Left ventricle myocardium inferior (tissue), 1 donor: Measurements from ENCODE around the gene AIFM3. TPM values are rescaled to one million over a fixed set of nuclear protein-coding genes. Genes with fewer than 3 reads are reported as not detected.
A peak's percentile ranks its signal among the peaks of the same experiment; 100 is the strongest.

Experiments used
- DNase-seq: peaks from one replicate; pipeline ENCODE4 v3.0.0-alpha.2; 2020
- H3K27ac ChIP-seq: fragments of 200-600 bp; replicated peaks from 2 replicates; pipeline ENCODE4 v1.8.0; 2021
- H3K27me3 ChIP-seq: fragments of 200-600 bp; 2 replicates; pipeline ENCODE4 v1.8.0; 2021; ENCODE audit warnings: low read depth
- H3K36me3 ChIP-seq: fragments of 200-600 bp; 2 replicates; pipeline ENCODE4 v1.8.0; 2021
- H3K4me1 ChIP-seq: fragments of 200-600 bp; 2 replicates; pipeline ENCODE4 v1.8.0; 2021
- H3K4me3 ChIP-seq: fragments of 200-600 bp; 2 replicates; pipeline ENCODE4 v1.8.0; 2021; ENCODE audit warnings: mild to moderate bottlenecking, moderate library complexity
- H3K9me3 ChIP-seq: fragments of 200-600 bp; replicated peaks from 2 replicates; pipeline ENCODE4 v1.8.0; 2021
- intact Hi-C: fragments of 100-400 bp; cut with micrococcal nuclease; formaldehyde crosslinking; loops from one replicate; pipeline ENCODE4 v1.11.0; 2022
- long read RNA-seq: library from polyadenylated mRNA; unstranded; transcript quantifications from one replicate; pipeline ENCODE4 v2.0.0, GENCODE V29; 2021
- total RNA-seq: library from RNA; stranded (reverse); fragmentation: NEBNext Ultra II Directional; extraction: Animal tissue kit (Norgen Biotek cat#: 25700); gene quantifications from one replicate; pipeline ENCODE4 v1.2.1, GENCODE V29; 2021
- TF ChIP-seq, protein P1 (sequence below): fragments of 200-600 bp; IDR thresholded peaks from 2 replicates; pipeline ENCODE4 v1.8.0; 2021; ENCODE audit warnings: antibody characterized with exemption, mild to moderate bottlenecking, borderline replicate concordance
- donor health status: DM: no; HTN: yes; CAD: no; lungs with severe emphysema.

AIFM3 gene, protein sequence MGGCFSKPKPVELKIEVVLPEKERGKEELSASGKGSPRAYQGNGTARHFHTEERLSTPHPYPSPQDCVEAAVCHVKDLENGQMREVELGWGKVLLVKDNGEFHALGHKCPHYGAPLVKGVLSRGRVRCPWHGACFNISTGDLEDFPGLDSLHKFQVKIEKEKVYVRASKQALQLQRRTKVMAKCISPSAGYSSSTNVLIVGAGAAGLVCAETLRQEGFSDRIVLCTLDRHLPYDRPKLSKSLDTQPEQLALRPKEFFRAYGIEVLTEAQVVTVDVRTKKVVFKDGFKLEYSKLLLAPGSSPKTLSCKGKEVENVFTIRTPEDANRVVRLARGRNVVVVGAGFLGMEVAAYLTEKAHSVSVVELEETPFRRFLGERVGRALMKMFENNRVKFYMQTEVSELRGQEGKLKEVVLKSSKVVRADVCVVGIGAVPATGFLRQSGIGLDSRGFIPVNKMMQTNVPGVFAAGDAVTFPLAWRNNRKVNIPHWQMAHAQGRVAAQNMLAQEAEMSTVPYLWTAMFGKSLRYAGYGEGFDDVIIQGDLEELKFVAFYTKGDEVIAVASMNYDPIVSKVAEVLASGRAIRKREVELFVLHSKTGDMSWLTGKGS
- total RNA-seq, result 0.47 TPM
- long read RNA-seq, partial matches to known transcripts, result 0 of 2 reads
- long read RNA-seq, other reads (novel, unspliced or antisense), result 1 of 2 reads

DNA sequence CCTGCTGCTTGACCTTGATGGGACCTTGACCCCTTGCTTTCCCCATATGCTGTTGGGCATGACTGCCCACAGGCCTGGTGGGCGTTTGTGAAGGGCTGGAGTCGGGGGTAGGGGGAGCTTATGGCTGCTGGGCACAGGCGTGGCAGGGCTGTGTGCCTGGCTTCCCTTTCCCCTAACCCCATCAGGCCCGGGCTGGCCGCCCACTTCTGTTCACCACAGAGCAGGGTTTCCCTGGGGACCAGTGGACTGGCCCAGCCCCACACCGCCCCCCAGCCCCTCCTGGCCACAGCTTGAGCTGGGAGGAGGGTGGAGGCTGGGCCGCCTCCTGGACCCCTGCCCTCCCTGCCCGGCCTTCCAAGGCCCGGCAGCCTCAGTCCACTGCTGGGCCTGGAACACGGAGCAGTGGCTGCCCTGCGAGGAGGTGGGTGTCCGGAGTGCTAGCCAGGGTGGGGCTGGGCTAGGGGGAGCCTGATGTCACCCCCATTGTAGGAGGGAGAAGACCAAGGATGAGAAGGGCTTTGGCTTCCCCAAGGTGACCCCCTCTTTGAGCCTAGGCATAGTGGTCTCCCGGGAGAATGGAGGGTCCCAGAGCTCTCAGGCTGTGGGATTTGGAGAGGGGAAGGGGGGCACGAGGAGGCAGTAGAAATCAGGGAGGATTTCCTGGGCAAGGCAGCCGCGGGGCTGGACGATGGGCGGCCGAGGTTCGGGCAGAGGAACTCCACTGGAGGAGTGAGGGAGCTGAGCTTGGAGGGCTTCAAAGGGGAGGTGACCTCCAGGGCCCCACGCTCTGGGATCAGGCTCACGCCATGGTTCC is at the start of gene AIFM3:
TSS of gene AIFM3 (plus strand) at position 373 of the 814 bp plus-strand sequence. CDS start 690 bp downstream, outside the sequence.
- no peak for DNase-seq
- intact Hi-C loops, result no loop called here
- no peaks in the 10 kb centered on the region for H3K36me3 ChIP-seq
- peaks cover 11% of the 10 kb centered on the region for H3K4me1 ChIP-seq
- H3K4me3 ChIP-seq, result no peak within 1 kb of the TSS
- TF ChIP-seq, protein P1, sequence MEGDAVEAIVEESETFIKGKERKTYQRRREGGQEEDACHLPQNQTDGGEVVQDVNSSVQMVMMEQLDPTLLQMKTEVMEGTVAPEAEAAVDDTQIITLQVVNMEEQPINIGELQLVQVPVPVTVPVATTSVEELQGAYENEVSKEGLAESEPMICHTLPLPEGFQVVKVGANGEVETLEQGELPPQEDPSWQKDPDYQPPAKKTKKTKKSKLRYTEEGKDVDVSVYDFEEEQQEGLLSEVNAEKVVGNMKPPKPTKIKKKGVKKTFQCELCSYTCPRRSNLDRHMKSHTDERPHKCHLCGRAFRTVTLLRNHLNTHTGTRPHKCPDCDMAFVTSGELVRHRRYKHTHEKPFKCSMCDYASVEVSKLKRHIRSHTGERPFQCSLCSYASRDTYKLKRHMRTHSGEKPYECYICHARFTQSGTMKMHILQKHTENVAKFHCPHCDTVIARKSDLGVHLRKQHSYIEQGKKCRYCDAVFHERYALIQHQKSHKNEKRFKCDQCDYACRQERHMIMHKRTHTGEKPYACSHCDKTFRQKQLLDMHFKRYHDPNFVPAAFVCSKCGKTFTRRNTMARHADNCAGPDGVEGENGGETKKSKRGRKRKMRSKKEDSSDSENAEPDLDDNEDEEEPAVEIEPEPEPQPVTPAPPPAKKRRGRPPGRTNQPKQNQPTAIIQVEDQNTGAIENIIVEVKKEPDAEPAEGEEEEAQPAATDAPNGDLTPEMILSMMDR, result no peak
- peaks cover 33% of the 10 kb centered on the region for H3K27me3 ChIP-seq
- H3K27ac ChIP-seq, result no peak within 1 kb of the TSS
- H3K9me3 ChIP-seq, result no peaks in the 10 kb centered on the region

DNA sequence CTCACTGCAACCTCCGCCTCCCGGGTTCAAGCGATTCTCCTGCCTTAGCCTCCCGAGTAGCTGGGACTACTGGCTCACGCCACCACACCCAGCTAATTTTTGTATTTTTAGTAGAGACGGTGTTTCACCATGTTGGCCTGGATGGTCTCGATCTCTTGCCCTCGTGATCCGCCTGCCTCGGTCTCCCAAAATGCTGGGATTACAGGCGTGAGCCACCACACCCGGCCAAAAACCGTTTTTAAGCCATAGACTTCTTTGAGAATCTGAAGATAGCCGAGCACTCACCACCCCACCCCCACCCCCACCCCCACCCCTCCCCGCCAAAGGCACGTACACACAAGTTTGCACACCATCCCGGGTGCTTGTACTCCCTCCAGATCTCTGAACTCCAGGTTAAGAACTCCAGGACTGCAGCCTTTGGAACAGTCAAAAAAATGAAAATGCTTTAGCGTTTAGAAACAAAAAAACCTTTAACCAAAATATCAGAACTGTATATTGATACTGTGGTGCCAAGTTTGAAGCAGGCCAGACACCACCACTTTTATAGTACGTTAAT is 48.3 kb upstream of the AIFM3 start:
- no peak for DNase-seq
- no peaks in the 10 kb centered on the region for H3K36me3 ChIP-seq
- no peaks in the 10 kb centered on the region for H3K27me3 ChIP-seq
- no peaks in the 10 kb centered on the region for H3K9me3 ChIP-seq
- TF ChIP-seq, protein P1, result no peak
- peak overlapping the region; percentile 94 for H3K4me3 ChIP-seq
- peaks cover 66% of the 10 kb centered on the region for H3K4me1 ChIP-seq
- H3K27ac ChIP-seq, result peak overlapping the region; percentile 95
- intact Hi-C loops, result no loop called here

DNA sequence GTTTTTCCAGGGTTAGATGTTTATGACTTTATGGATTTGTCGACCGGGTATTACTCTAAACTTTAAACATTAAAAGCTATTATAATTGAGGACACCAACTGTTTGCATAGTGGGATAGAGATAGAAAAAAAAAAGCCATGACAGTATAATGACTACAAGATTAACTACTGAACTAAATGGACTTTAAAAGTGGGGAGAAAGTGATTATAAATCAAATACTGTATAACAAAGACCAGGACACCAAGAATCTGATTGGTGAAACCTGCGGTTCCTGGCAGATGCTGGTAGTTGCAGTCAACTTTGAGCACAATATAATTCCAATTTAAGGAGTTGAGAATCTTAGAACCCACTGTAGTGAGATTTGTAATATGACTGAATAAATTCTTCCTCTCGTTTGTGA is 47.3 kb upstream of the AIFM3 start:
- intact Hi-C loops, result no loop called here
- DNase-seq, result no peak

DNA sequence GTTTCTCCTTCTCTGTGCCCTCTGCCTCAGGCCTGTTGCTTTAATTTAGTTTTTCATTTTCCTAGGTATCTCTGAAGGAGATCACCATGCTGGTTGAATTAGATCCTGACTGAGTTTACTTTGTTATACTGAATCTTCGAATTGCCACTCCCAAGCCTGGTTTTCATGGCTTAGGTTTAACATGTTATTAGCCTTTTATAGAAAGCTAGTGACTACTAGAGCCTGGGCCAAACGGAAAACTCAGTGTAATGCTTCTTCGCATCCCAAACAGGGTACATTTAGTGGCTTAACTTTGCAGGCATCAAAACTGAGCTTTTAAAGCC is 46.2 kb upstream of the AIFM3 start:
- intact Hi-C loops, result no loop called here
- no peaks in the 10 kb centered on the region for H3K9me3 ChIP-seq
- DNase-seq, result no peak
- H3K4me3 ChIP-seq, result peak overlapping the region; percentile 94
- no peaks in the 10 kb centered on the region for H3K36me3 ChIP-seq
- H3K27ac ChIP-seq, result peak overlapping the region; percentile 27
- H3K27me3 ChIP-seq, result no peaks in the 10 kb centered on the region
- H3K4me1 ChIP-seq, result peaks cover 81% of the 10 kb centered on the region
- TF ChIP-seq, protein P1, result no peak

More for the DNA sequence above, 47.3 kb upstream of the AIFM3 start:
- H3K36me3 ChIP-seq, result no peaks in the 10 kb centered on the region
- peaks cover 75% of the 10 kb centered on the region for H3K4me1 ChIP-seq
- H3K9me3 ChIP-seq, result no peaks in the 10 kb centered on the region
- H3K27me3 ChIP-seq, result no peaks in the 10 kb centered on the region
- peak overlapping the region; percentile 94 for H3K4me3 ChIP-seq
- H3K27ac ChIP-seq, result peak overlapping the region; percentile 27
- TF ChIP-seq, protein P1, result no peak

DNA sequence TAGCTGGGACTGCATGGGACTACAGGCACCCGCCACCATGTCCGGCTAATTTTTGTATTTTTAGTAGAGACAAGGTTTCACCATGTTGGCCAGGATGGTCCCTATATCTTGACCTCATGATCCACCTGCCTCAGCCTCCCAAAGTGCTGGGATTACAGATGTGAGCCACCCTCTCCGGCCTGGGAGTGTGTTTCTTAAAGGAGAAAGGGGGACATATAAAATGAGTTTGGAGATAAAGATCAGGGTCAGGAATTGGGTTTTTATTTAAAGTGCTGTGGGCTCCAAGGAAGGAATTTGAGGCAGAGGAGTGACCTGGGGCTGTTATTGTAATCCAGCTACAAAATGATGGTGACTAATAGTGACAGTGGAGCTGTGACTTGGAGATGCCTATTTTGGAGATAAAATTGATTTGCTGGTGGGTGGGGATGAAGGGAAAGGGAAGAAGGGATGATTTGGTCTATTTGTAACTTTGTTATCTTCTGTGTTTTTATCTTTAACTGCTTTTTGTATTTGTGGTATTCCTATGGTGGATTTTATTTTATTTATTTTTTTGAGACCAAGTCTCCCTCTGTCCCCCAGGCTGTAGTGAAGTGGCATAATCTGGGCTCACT is 44.8 kb upstream of the AIFM3 start:
- no peak for DNase-seq
- peaks cover 84% of the 10 kb centered on the region for H3K4me1 ChIP-seq
- TF ChIP-seq, protein P1, result no peak
- no peak overlapping the region for H3K4me3 ChIP-seq
- no peaks in the 10 kb centered on the region for H3K27me3 ChIP-seq
- no peaks in the 10 kb centered on the region for H3K9me3 ChIP-seq
- intact Hi-C loops, result no loop called here
- H3K27ac ChIP-seq, result no peak overlapping the region
- H3K36me3 ChIP-seq, result no peaks in the 10 kb centered on the region
